Measurements from ENCODE around the gene UBE2S. TPM values are rescaled to one million over a fixed set of nuclear protein-coding genes. Genes with fewer than 3 reads are reported as not detected.
"Not testable (repeated sequence)": the region's sequence is repeated elsewhere in the genome, so short reads cannot be mapped to it uniquely, and the experiment has no call there.

UBE2S gene
- total RNA-seq, 6 experiments from 2014 or later: 181 to 356 (median 309) TPM

GRCh38 chr19:55452749-55453346, 45.3 kb upstream of the UBE2S start:
- Mint-ChIP-seq H3K36me3 (ENCODE audit: low read depth) (peaks cover 6% of the 10 kb centered on the region), H3K27me3 (ENCODE audit: insufficient read depth) (peaks cover 16% of the 10 kb centered on the region), H3K9me3 (no peaks in the 10 kb centered on the region), H3K4me3 (no peak overlapping the region), H3K27ac (no peak overlapping the region), H3K4me1 (ENCODE audit: low read depth) (no peaks in the 10 kb centered on the region)
- peak; percentile 62 for TF ChIP-seq CTCF (IDR thresholded peaks at IDR 0.05)
- DNase-seq: peak; percentile 26

- H3K27me3 Mint-ChIP-seq (ENCODE audit: insufficient read depth): peaks cover 16% of the 10 kb centered on the region
- no peak overlapping the region for H3K4me3 Mint-ChIP-seq
- no peak for TF ChIP-seq CTCF (IDR thresholded peaks at IDR 0.05)
- H3K9me3 Mint-ChIP-seq: no peaks in the 10 kb centered on the region
- H3K27ac Mint-ChIP-seq: no peak overlapping the region
- H3K36me3 Mint-ChIP-seq (ENCODE audit: low read depth): peaks cover 6% of the 10 kb centered on the region
- no peaks in the 10 kb centered on the region for H3K4me1 Mint-ChIP-seq (ENCODE audit: low read depth)
- DNase-seq: no peak
Measured at GRCh38 chr19:55451965-55452748, 44.6 kb upstream of the UBE2S start.

GRCh38 chr19:55451163-55451964, 43.8 kb upstream of the UBE2S start:
- Mint-ChIP-seq H3K9me3 (no peaks in the 10 kb centered on the region), H3K27me3 (ENCODE audit: insufficient read depth) (peaks cover 17% of the 10 kb centered on the region), H3K27ac (no peak overlapping the region), H3K4me1 (ENCODE audit: low read depth) (no peaks in the 10 kb centered on the region), H3K36me3 (ENCODE audit: low read depth) (peaks cover 6% of the 10 kb centered on the region), H3K4me3 (no peak overlapping the region; the same call in 1 of the 2 replicates)
- no peak for DNase-seq
- no peak for TF ChIP-seq CTCF (IDR thresholded peaks at IDR 0.05)

- H3K9me3 Mint-ChIP-seq: no peaks in the 10 kb centered on the region
- H3K4me1 Mint-ChIP-seq (ENCODE audit: low read depth): no peaks in the 10 kb centered on the region
- H3K4me3 Mint-ChIP-seq: no peak overlapping the region
- H3K27ac Mint-ChIP-seq: no peak overlapping the region
- H3K36me3 Mint-ChIP-seq (ENCODE audit: low read depth): peaks cover 6% of the 10 kb centered on the region
- H3K27me3 Mint-ChIP-seq (ENCODE audit: insufficient read depth): peaks cover 29% of the 10 kb centered on the region
- TF ChIP-seq CTCF (IDR thresholded peaks at IDR 0.05): no peak
- DNase-seq: no peak
Measured at GRCh38 chr19:55449469-55449868, 41.9 kb upstream of the UBE2S start.

- H3K4me1 Mint-ChIP-seq (ENCODE audit: low read depth); H3K27ac Mint-ChIP-seq: not testable (repeated sequence)
- peaks cover 40% of the 10 kb centered on the region for H3K27me3 Mint-ChIP-seq (ENCODE audit: insufficient read depth)
Measured at GRCh38 chr19:55448175-55448490, 40.5 kb upstream of the UBE2S start.

More at GRCh38 chr19:55448175-55448490, 40.5 kb upstream of the UBE2S start:
- H3K4me3 Mint-ChIP-seq; DNase-seq; H3K36me3 Mint-ChIP-seq (ENCODE audit: low read depth); H3K9me3 Mint-ChIP-seq: not testable (repeated sequence)
